ENCODE measurements around the gene FHDC1.

FHDC1 gene

GRCh38 chr4:152997771-152998487 is 61.8 kb downstream of the FHDC1 start:
- DNase-seq (ENCODE audit: low read depth) = no peak
- TF ChIP-seq, protein P1, sequence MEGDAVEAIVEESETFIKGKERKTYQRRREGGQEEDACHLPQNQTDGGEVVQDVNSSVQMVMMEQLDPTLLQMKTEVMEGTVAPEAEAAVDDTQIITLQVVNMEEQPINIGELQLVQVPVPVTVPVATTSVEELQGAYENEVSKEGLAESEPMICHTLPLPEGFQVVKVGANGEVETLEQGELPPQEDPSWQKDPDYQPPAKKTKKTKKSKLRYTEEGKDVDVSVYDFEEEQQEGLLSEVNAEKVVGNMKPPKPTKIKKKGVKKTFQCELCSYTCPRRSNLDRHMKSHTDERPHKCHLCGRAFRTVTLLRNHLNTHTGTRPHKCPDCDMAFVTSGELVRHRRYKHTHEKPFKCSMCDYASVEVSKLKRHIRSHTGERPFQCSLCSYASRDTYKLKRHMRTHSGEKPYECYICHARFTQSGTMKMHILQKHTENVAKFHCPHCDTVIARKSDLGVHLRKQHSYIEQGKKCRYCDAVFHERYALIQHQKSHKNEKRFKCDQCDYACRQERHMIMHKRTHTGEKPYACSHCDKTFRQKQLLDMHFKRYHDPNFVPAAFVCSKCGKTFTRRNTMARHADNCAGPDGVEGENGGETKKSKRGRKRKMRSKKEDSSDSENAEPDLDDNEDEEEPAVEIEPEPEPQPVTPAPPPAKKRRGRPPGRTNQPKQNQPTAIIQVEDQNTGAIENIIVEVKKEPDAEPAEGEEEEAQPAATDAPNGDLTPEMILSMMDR (IDR thresholded peaks at IDR 0.05; ENCODE audit: control insufficient read depth, insufficient read depth, low read depth, low read length, missing control alignments) = no peak
- no peak overlapping the region for H3K4me3 ChIP-seq (ENCODE audit: control insufficient read depth, low read depth, low read length)

GRCh38 chr4:152998861-152999260 is 62.7 kb downstream of the FHDC1 start:
- TF ChIP-seq, protein P1 (IDR thresholded peaks at IDR 0.05; ENCODE audit: control insufficient read depth, insufficient read depth, low read depth, low read length, missing control alignments) = no peak
- DNase-seq (ENCODE audit: low read depth) = no peak
- no peak overlapping the region for H3K4me3 ChIP-seq (ENCODE audit: control insufficient read depth, low read depth, low read length)

GRCh38 chr4:152999346-153000075 is 63.4 kb downstream of the FHDC1 start:
- TF ChIP-seq, protein P1 (IDR thresholded peaks at IDR 0.05; ENCODE audit: control insufficient read depth, insufficient read depth, low read depth, low read length, missing control alignments) = no peak
- DNase-seq (ENCODE audit: low read depth) = no peak

GRCh38 chr4:153000076-153000420 is 63.9 kb downstream of the FHDC1 start:
- no peak overlapping the region for H3K4me3 ChIP-seq (ENCODE audit: control insufficient read depth, low read depth, low read length)
- DNase-seq (ENCODE audit: low read depth) = no peak
- TF ChIP-seq, protein P1 (IDR thresholded peaks at IDR 0.05; ENCODE audit: control insufficient read depth, insufficient read depth, low read depth, low read length, missing control alignments) = no peak

More at GRCh38 chr4:152999346-153000075, 63.4 kb downstream of the FHDC1 start:
- H3K4me3 ChIP-seq (ENCODE audit: control insufficient read depth, low read depth, low read length) = no peak overlapping the region

DNA sequence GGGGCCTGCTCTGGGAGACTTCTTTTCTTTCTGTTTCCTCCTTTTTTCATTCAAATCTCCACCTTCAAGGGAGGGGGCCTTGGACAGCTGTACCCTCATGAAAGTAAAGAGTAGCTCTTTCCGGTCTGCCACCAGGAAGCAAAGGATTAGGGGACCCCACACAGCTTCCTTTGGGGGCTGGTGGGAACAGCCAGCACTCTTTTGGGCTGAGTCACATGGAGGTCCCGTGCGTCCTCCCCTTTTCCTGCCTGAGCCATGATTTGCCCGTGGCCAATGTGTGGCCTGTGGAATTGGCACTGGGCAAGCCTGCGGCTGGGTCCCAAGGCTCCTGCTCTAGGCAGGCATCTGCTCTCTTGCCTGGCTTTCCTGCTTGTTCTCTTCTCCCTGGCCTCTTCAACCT is 65.5 kb downstream of the FHDC1 start:
- no peak overlapping the region for H3K4me3 ChIP-seq (ENCODE audit: control insufficient read depth, low read depth, low read length)
- TF ChIP-seq, protein P1 (IDR thresholded peaks at IDR 0.05; ENCODE audit: control insufficient read depth, insufficient read depth, low read depth, low read length, missing control alignments) = no peak
- DNase-seq (ENCODE audit: low read depth) = no peak

DNA sequence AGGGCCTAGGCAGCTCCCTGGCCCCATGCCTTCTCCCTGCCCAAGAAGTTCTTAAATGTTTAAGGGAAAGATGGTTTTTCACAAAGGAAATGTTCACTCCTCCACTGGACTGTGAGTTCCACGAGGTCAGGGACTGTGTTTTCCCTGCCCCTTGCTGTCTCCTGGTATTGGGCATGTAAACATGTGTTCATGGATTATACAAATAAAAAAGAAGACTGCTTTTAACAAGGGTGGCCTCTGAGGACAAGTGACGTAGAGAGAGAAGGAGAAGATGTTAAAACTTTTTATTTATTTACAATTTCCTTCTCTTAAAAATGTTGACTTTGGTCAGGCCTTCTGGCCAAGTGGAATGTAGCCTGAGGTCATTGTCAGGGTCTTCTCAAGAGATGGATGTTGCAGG is 66.0 kb downstream of the FHDC1 start:
- TF ChIP-seq, protein P1 (IDR thresholded peaks at IDR 0.05; ENCODE audit: control insufficient read depth, insufficient read depth, low read depth, low read length, missing control alignments) = no peak

More for the DNA sequence above, 66.0 kb downstream of the FHDC1 start:
- DNase-seq (ENCODE audit: low read depth) = no peak
- H3K4me3 ChIP-seq (ENCODE audit: control insufficient read depth, low read depth, low read length) = no peak overlapping the region

All from AG09309 (cell line).